ENCODE results near the gene HECW1. TPM values are rescaled to one million over a fixed set of nuclear protein-coding genes. Genes with fewer than 3 reads are reported as not detected.

The HECW1 gene
- total RNA-seq, 1 experiment from 2014 or later, result 35.3 TPM

DNA sequence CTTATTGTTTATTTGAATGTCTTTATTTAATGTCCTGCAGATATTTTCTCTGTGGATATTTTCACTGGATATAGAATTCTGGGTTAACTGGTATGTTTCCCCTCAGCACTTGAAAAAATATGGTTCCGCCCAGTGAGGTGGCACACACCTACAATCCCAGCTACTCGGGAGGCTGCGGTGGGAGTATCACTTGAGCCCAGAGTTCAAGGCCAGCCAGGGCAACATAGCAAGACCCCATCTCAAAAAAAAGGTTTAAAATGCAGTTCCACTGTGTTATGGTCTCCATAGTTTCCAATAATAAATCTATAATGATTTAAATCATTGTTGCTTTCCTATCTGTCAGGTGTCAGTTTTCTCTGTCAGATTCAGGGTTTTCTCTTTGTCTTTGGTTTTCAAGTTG lies 305.0 kb downstream of the HECW1 start:
- in situ Hi-C loops (cut with HindIII; ENCODE audit: low pct_unique_long_range_greater_than_20kb, low sequenced_read_pairs), result no loop called here
- no peak for DNase-seq (ENCODE audit: low read depth)

DNA sequence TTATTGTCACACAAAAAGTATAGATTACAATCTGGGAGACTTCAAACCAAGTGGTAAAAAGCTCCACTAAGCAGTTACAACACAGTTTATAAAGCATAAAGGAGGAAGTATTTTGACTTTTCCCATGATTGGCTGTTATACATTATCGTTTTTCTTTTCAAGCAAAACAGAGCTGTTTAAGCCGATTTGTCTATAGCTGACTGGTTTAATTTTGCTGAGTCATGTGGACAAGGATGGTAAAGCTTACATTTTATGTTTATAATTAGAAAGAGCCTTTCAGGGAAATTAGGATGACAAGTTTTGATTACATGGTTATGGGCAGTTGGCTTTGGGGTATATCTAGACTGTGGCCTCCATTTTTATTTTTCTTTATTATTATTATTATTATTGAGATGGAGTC lies 318.0 kb downstream of the HECW1 start:
- no peak for DNase-seq (ENCODE audit: low read depth)
- in situ Hi-C loops (cut with HindIII; ENCODE audit: low pct_unique_long_range_greater_than_20kb, low sequenced_read_pairs), result no loop called here

DNA sequence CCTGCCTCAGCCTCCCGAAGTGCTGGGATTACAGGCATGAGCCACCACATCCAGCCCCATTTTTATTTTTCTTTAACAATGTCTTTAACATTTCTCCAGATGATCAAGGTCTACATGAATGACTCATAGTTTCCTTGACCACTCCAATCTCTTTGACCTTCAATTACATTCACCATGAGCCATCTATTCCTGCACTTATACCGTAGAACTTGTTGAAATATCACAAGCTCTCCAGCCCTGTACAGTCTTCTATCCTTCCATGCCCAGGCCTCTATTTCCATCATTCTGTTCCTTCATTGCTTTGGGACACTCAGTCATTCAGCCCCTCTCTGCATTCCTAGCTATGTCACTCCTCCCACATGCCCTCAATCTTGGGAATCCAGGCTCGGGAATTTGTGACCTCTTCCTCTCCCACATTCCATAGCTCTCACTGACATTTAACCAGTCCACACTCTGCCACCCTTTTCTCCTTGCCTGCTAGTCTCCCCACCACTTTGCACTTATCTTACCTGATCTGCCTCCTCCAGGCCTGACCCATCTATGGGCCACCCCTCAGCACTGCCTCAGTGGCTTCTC lies 318.7 kb downstream of the HECW1 start:
- in situ Hi-C loops (cut with HindIII; ENCODE audit: low pct_unique_long_range_greater_than_20kb, low sequenced_read_pairs), result no loop called here
- DNase-seq (ENCODE audit: low read depth), result no peak

DNA sequence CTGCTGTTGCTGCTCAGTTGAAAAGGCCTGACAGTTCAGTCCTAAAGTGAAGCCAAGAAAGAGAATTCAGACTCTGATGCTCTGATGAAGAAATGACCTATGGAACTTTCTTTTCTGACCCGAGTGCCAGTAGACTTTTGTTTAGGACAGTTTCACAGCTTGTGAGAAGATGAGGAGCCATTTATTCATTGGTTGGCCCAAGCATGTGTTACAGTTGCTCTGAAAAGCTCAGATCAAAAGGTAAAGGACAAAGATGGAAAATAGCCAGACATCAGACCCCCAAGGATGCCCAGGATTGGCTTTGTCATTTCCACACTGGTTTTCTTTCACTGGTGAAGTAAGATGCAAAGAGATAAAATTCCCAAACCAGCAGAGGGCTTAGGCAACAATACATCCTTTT lies 321.2 kb downstream of the HECW1 start:
- no peak for DNase-seq (ENCODE audit: low read depth)
- in situ Hi-C loops (cut with HindIII; ENCODE audit: low pct_unique_long_range_greater_than_20kb, low sequenced_read_pairs), result no loop called here

DNA sequence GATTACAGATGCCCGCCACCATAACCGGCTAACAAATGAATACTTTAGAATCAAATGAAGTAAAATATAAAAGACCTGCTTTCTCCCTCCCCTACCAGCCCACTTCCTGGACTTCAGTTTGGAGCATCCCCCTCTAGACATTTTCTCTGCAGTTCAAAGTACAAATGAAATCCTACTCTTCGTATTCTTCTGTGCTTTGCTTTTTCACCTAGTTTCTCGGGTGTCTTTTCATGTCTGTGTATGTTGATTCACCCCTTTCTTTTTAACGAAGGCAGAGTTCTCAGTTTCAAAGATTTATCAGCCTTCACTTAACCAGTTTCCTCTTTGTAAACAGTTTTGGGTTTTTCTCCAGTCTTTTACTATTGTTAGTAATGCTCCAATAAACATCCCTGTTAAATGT lies 324.6 kb downstream of the HECW1 start:
- DNase-seq (ENCODE audit: low read depth), result no peak
- in situ Hi-C loops (cut with HindIII; ENCODE audit: low pct_unique_long_range_greater_than_20kb, low sequenced_read_pairs), result no loop called here

DNA sequence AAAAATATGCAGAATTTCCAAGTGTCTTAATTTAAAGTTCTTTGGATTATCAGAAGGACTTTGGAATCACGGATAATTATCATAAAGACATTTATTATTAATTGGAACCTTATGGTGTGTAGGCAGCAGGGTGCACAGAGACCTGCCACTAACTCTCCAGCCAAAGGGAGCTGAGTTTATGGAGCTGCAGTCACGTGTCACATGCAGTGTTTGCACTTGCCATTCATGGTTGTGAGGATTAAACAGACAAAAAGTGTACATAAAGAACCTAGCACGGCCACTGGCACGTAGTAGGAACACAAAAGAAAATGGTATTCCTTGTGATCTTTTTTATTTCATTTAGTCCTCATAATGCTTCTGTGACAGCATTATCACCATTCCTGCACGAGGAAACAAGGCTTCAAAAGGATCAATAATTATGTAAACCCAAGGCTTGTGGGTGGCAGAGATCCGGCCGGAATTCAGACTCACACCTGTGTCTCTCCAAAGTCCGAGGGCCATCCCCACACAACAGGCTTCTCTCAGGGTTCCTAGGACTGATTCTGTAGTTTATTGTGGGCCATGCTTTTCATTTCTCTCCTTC lies 326.5 kb downstream of the HECW1 start:
- DNase-seq (ENCODE audit: low read depth), result no peak
- in situ Hi-C loops (cut with HindIII; ENCODE audit: low pct_unique_long_range_greater_than_20kb, low sequenced_read_pairs), result no loop called here

DNA sequence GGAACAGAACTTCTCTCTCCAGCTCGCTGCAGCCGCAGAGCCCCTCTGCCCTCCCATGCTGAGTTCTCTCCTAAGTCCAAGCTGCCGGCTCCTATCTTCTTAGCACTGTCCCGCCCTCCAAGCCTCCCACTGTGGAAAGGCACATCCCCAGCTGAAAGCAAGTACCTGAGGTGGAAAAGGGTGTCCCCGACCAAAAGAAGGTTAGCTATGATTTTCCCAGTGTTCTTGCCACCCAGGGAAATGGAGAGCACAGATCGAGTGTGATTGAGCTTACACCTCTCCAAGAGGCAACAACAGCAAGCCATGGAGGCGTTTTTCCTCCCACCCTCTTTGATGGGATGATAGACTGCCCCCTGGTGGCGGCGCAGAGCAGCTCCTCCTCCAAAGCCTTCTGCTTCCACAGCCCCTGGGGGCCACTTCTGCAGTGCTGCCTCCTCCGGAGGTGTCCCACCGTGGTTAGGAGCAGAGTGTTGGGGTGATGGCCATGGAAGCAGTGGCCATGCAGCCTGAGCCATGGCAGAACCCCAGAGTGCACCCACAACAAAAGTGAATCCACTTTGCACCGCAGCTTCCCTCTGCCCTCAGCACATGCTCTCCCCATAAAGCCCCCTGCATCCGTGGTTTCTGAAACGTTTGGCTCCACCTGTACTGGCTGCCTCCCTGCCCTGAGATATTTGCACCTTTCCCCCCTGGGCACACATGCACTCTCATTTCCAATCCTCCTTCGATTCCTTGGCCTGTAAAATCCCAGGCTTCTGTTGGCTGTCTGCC lies 327.4 kb downstream of the HECW1 start:
- DNase-seq (ENCODE audit: low read depth), result no peak
- in situ Hi-C loops (cut with HindIII; ENCODE audit: low pct_unique_long_range_greater_than_20kb, low sequenced_read_pairs), result no loop called here

DNA sequence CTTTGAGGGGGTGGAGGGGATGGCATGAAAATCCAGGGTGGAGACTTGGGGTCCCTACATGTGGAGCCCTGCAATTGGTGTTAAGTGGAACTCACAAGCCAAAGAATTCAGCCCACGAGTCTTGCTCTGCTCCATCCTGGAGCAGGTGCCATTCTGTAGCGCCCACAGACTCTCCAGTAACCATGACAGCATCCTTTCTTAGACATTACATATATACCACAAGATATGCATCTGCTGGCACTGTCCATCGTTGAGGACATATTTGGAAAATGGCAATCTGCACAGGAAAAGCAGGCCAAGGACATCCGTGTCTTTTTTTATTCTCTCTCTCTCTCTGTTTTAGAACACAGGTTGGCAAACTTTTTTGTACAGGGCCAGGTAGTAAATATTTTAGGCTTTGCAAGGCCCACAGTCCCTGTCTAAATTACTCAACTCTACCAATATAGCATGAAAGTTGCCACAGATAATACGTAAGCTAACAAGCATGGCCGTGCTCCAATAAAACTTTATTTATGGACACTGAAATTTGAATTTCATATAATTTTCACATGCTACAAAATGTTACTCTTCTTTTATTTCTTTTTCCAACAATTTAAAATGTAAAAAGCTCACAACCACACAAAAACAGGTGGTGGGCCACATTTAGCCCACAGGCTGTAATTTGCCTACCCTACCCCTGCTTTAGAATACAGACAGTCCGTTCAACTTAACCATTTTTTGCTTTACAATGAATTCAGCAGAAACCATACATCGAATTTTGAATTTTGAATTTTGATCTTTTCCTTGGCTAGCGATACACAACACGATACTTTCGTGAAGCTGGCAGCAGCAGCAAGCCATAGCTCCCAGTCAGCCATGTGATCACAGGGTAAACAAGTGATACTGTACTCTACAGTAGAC lies 329.0 kb downstream of the HECW1 start:
- DNase-seq (ENCODE audit: low read depth), result no peak
- in situ Hi-C loops (cut with HindIII; ENCODE audit: low pct_unique_long_range_greater_than_20kb, low sequenced_read_pairs), result no loop called here

DNA sequence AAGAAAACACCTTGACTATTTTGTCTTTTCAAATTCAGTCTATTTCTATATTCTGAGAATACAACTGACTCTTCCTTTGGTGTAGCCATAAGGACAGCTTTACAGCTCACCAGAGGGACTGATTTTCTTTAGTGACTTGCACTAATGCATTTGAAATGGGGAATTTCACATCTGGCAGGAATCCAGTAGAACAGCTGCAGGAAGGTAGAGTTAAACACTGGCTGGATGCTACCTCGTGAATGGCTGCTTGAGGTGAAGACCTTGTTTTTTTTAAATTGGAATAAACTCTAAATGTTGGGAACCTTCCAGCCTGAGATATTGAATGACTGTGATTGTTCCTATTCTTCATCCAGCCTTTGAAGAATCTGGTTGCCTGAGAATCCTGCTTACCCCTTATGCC lies 330.9 kb downstream of the HECW1 start:
- DNase-seq (ENCODE audit: low read depth), result no peak
- in situ Hi-C loops (cut with HindIII; ENCODE audit: low pct_unique_long_range_greater_than_20kb, low sequenced_read_pairs), result no loop called here

DNA sequence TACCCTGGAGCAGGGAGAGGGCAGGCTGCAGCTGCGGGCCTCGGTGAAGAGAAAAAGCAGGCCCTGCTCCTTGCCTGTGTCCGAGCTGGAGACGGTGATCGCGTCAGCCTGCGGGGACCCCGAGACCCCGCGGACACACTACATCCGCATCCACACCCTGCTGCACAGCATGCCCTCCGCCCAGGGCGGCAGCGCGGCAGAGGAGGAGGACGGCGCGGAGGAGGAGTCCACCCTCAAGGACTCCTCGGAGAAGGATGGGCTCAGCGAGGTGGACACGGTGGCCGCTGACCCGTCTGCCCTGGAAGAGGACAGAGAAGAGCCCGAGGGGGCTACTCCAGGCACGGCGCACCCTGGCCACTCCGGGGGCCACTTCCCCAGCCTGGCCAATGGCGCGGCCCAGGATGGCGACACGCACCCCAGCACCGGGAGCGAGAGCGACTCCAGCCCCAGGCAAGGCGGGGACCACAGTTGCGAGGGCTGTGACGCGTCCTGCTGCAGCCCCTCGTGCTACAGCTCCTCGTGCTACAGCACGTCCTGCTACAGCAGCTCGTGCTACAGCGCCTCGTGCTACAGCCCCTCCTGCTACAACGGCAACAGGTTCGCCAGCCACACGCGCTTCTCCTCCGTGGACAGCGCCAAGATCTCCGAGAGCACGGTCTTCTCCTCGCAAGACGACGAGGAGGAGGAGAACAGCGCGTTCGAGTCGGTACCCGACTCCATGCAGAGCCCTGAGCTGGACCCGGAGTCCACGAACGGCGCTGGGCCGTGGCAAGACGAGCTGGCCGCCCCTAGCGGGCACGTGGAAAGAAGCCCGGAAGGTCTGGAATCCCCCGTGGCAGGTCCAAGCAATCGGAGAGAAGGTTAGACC lies 332.5 kb downstream of the HECW1 start:
- DNase-seq (ENCODE audit: low read depth), result no peak
- in situ Hi-C loops (cut with HindIII; ENCODE audit: low pct_unique_long_range_greater_than_20kb, low sequenced_read_pairs), result no loop called here

DNA sequence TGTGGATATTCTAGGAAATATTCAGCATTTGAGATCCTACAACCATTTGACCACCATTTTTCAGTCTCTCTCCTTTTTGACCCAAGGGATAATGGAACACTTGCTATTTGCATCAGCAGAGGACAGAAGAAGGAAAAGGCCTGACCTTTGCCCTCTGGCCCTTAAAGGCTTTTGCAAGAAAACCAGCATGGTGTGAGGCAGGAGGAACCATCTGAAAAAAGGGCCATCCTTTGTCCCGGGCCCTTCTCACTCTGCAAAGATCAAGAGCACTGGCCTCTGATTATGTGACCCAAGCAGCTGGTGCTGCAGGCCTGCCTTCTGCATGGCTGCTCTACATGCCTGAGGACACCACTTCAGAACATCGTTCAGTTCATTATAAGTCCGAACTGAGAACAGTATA lies 337.1 kb downstream of the HECW1 start:
- no peak for DNase-seq (ENCODE audit: low read depth)
- in situ Hi-C loops (cut with HindIII; ENCODE audit: low pct_unique_long_range_greater_than_20kb, low sequenced_read_pairs), result no loop called here

DNA sequence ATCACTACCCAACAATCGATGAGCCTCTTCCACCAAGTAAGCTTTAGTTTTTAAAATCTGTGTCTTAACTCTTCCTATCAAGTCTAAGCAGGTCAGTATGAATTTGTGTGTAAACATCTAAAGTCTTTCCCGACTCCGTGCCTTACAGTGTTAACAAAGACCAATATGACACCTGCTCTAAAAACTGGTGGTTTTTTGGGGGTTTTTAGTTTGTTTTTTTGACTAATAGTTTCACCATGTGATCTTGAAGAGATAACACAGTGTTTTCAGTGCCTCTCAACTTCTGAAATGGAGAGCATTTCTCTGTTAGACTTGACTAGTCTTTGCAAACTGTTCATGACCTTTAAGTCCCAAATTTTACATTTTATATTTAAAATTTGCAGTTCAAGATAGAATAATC lies 338.4 kb downstream of the HECW1 start:
- in situ Hi-C loops (cut with HindIII; ENCODE audit: low pct_unique_long_range_greater_than_20kb, low sequenced_read_pairs), result no loop called here
- DNase-seq (ENCODE audit: low read depth), result no peak

DNA sequence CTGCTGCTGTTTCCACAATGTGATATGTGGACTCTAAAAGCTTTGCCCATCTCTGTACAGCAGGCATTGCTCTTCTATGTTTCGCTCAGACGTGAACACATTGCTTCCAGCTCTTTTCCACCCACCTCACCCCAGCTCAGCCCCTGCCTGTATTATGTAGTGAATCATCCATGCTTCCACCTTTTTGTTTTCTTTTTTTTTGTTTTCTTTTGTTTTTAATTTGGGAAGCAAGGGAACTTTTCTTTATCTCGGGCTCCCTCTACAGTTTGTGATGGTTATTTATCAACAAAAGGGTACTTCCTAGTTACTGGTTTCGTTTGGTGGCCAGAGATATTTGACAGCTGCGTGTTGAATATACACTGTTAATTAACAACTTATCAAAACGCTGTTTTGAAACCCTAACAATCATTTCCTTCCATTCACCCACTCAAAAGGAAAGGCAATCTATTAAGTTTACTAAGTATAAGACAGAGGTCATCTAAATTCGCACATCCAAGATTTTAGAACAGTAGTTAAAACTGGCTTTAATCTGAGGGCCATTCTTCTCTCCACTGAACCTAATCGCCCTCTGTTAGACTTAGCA lies 342.6 kb downstream of the HECW1 start:
- in situ Hi-C loops (cut with HindIII; ENCODE audit: low pct_unique_long_range_greater_than_20kb, low sequenced_read_pairs), result no loop called here

DNA sequence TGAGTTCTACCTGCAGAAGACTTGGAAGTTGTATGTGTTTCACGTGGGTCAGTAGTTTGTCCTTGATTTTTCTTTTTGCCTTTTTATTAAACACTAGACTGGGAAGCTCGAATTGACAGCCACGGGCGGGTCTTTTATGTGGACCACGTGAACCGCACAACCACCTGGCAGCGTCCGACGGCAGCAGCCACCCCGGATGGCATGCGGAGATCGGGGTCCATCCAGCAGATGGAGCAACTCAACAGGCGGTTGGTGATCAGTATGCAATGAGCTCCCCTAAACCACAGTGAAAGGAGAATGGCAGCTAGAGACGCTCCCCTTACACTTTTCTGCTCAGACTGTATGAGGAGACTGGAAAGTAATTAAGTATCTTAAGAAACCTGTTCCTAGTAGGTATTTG lies 343.8 kb downstream of the HECW1 start:
- in situ Hi-C loops (cut with HindIII; ENCODE audit: low pct_unique_long_range_greater_than_20kb, low sequenced_read_pairs), result no loop called here
- DNase-seq (ENCODE audit: low read depth), result no peak

More for the DNA sequence above, 342.6 kb downstream of the HECW1 start:
- DNase-seq (ENCODE audit: low read depth), result peak; percentile 74

DNA sequence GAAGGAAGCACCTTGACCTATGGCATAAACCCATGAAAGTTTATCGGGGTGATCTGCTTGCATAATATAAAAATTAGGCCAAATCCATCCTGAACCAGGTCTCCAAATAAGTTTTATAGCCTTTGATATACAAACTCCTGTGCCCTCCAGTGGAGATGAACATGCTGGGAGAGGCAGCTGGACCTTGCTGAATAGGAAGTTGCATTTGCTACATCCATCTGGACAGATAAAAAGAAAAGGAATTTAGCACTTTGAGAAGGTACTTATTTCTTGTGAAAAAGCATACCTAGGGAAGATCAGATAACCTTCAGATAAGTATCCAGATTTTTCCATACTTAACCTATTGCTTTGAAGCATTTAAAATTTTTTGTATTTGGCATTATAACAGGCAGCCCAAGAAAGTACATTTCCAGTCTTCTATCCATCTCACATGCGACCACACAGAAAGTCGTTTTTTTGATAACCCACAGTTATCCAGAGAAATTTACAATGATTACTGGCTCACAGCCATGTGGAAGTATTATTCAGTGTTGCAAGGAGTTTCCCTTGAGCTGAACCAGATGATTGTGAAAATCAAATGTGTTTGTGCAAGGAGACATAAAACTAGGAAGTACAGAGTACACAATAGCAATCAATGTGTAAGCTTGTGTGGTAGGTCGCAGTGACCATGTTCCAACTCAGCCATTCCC lies 346.0 kb downstream of the HECW1 start:
- no peak for DNase-seq (ENCODE audit: low read depth)
- in situ Hi-C loops (cut with HindIII; ENCODE audit: low pct_unique_long_range_greater_than_20kb, low sequenced_read_pairs), result no loop called here

DNA sequence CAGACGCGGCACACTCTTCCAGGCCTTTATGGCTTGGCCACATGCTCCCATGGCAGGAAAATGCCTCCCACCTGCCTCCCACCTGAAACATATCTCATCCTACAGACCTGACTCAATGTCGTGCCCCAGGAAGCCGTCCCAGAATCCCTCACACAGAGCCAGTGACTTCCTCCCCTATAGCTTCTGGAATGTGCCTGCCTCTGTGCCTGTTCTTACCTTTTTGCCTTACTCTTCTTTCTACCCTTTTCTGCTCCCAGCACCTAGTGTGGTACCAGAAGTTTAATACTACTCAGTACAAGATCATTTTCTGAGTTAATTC lies 346.5 kb downstream of the HECW1 start:
- DNase-seq (ENCODE audit: low read depth), result no peak
- in situ Hi-C loops (cut with HindIII; ENCODE audit: low pct_unique_long_range_greater_than_20kb, low sequenced_read_pairs), result no loop called here

DNA sequence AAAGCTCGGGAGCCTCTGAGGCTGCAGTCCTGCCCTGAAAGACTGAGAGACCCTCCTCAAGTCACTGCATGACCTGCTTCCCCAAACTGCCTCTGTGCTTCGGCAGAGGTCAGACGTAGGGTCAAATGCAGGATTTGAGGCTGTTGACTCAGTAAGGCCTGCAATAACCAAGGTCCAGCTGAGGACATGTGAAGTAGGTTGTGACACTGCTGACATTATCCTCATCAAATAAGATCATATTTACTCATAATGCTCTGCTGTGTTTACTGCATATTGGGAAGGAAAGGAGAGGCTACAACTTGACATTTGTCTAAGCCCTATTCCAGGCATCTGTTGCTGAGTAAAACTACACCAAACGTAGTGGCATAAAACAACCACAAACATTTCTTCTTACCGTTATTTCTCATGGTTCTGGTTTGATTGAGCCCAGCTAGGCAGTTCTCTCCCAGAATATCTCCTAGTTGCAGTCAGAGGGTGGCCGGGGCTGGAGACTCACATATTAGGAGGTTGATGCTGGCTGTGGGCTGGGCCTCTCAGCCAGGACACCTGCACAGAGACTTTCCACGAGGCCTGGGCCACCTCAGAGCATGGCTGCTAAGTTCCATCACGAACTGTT lies 348.4 kb downstream of the HECW1 start:
- in situ Hi-C loops (cut with HindIII; ENCODE audit: low pct_unique_long_range_greater_than_20kb, low sequenced_read_pairs), result no loop called here
- DNase-seq (ENCODE audit: low read depth), result no peak

Data from Caki2 (cell line).